GM12878 (cell line): Measurements from ENCODE around the gene KRTAP1-3. TPM values are rescaled to one million over a fixed set of nuclear protein-coding genes. Genes with fewer than 3 reads are reported as not detected.
"Not testable (repeated sequence)": the region's sequence is repeated elsewhere in the genome, so short reads cannot be mapped to it uniquely, and the experiment has no call there.

Source experiments
- ATAC-seq: fragments of 200-7000 bp; cut with Tn5 transposase; 3 replicates; pipeline ENCODE4 v1.9.1; 2020; ENCODE audit warnings: mild to moderate bottlenecking, moderate library complexity
- Bru-seq: library from RNA; stranded (reverse); fragments of 400-500 nt; gene quantifications from one replicate; lab custom pipeline; 2021; lab: Mats Ljungman, UMichigan
- BruChase-seq, 2 experiments: library from RNA; stranded (reverse); fragments of 400-500 nt; gene quantifications; one replicate each; lab custom pipeline; 2021; lab: Mats Ljungman, UMichigan
- BruUV-seq: library from RNA; stranded (reverse); fragments of 400-500 nt; replicated peaks from 2 replicates; lab custom pipeline; 2021; lab: Mats Ljungman, UMichigan
- CTCF ChIA-PET: fragments of 300-600 bp; sonication (Branson Sonifier 250); formaldehyde crosslinking; extraction: SDS; loops from one replicate; lab custom pipeline; 2021; ENCODE audit warnings: inconsistent platforms; lab: Yijun Ruan, JAX
- POLR2A ChIA-PET: fragments of 350-600 bp; formaldehyde crosslinking; extraction: SDS; loops from one replicate; lab custom pipeline; 2021; ENCODE audit warnings: inconsistent platforms; lab: Charles Lee
- RAD21 ChIA-PET: fragments of 300-600 bp; sonication (Branson Sonifier 250); formaldehyde crosslinking; loops from one replicate; lab custom pipeline; 2023; ENCODE audit warnings: antibody characterized with exemption; ENCODE audit not compliant: unreplicated experiment; lab: Charles Lee
- SMC1A ChIA-PET: fragments of 300-600 bp; sonication (Branson Sonifier 250); formaldehyde crosslinking; loops from one replicate; lab custom pipeline; 2023; ENCODE audit not compliant: unreplicated experiment, uncharacterized antibody; lab: Charles Lee
- DNase-seq: peaks from one replicate; pipeline ENCODE4 v3.0.0-alpha.2; 2011; ENCODE audit warnings: low read depth, low spot score
- FAIRE-seq: peaks from 3 replicates; lab custom pipeline; 2011; peaks lifted over from hg19 to GRCh38; lab: Jason Lieb, UNC
- H2AFZ ChIP-seq: 2 replicates; pipeline ENCODE4 v1.6.0; 2011; ENCODE audit warnings: low read depth, low read length, control low read depth; ENCODE audit not compliant: control insufficient read depth
- H3K27ac ChIP-seq: 2 replicates; pipeline ENCODE4 v1.5.1; 2011; ENCODE audit warnings: control low read depth; ENCODE audit not compliant: control insufficient read depth, insufficient read depth
- H3K27me3 ChIP-seq, 2 experiments: replicated peaks in 1 of 2; 2 replicates each; pipeline versions ENCODE4 v1.6.0 to v1.6.1; 2011; ENCODE audit warnings: low read length in 1 of 2; ENCODE audit not compliant: control insufficient read depth in 2 of 2, insufficient read depth in 2 of 2
- H3K36me3 ChIP-seq, 2 experiments: 2 replicates each; pipeline ENCODE4 v1.5.1; 2011; ENCODE audit warnings: low read length in 1 of 2; ENCODE audit not compliant: control insufficient read depth in 2 of 2, insufficient read depth in 2 of 2
- H3K4me1 ChIP-seq: 2 replicates; pipeline ENCODE4 v1.6.1; 2011; ENCODE audit warnings: mild to moderate bottlenecking, low read length, moderate library complexity, mixed read lengths; ENCODE audit not compliant: control insufficient read depth, insufficient read depth
- H3K4me2 ChIP-seq: 2 replicates; pipeline ENCODE4 v1.6.0; 2011; ENCODE audit warnings: control low read depth; ENCODE audit not compliant: control insufficient read depth, insufficient read depth
- H3K4me3 ChIP-seq: fragments of 200-600 bp; sonication (generic); 2 replicates; pipeline ENCODE4 v1.5.1; 2016
- H3K79me2 ChIP-seq: 2 replicates; pipeline ENCODE4 v1.6.0; 2011; ENCODE audit warnings: low read length; ENCODE audit not compliant: control insufficient read depth, insufficient read depth
- H3K9ac ChIP-seq: 2 replicates; pipeline ENCODE4 v1.8.0; 2011; ENCODE audit warnings: low read length, control low read depth, mixed read lengths; ENCODE audit not compliant: control insufficient read depth, insufficient read depth
- H3K9me3 ChIP-seq: replicated peaks from 3 replicates; pipeline ENCODE4 v1.5.1; 2011; ENCODE audit warnings: mild to moderate bottlenecking, low read length; ENCODE audit not compliant: control insufficient read depth, insufficient read depth
- H4K20me1 ChIP-seq: 2 replicates; pipeline ENCODE4 v1.6.0; 2011; ENCODE audit not compliant: control insufficient read depth, insufficient read depth
- WGBS: methylation state at CpG from one replicate; pipeline ENCODE4 v1.1.6; 2016; ENCODE audit warnings: low lambda C conversion rate; ENCODE audit not compliant: insufficient replicate concordance, insufficient coverage; ENCODE audit errors: missing lambda C conversion rate; 5-methylcytosine and 5-hydroxymethylcytosine counted together
- in situ Hi-C: fragments of 300-500 bp; cut with MboI; formaldehyde crosslinking; loops from 9 replicates; pipeline ENCODE4 v1.14.3; 2018; ENCODE audit warnings: mixed read lengths
- intact Hi-C: fragments of 100-400 bp; cut with micrococcal nuclease; formaldehyde crosslinking; loops from one replicate; pipeline ENCODE4 v1.14.2; 2022; ENCODE audit not compliant: unreplicated experiment
- long read RNA-seq, 2 experiments: library from polyadenylated mRNA; unstranded; transcript quantifications; one replicate each; pipeline ENCODE4 v2.0.0, GENCODE V29; 2019 to 2020
- polyA minus RNA-seq, 3 experiments: library from RNA; depleted of rRNA, polyadenylated mRNA; stranded (reverse); fragments of >200 nt; gene quantifications; 2 replicates each; pipeline ENCODE4 v1.2.3, GENCODE V29; 2011
- polyA plus RNA-seq, 11 experiments: library from polyadenylated mRNA; depleted of rRNA in 4 of 11; unstranded in 6 of 11; stranded (reverse) in 5 of 11; fragments of >200 nt; fragmentation: Nextera tagmentation in 4 of 11; fragmentation: Illumina TruSeq in 1 of 11; extraction: Ambion mirVana in 4 of 11; extraction: Trizol in 1 of 11; gene quantifications; 1 replicate in 1 of 11; 2 replicates in 10 of 11; pipeline versions ENCODE4 v1.2.1 to v1.2.3, GENCODE V29; 2011 to 2016; ENCODE audit warnings: inconsistent platforms in 2 of 11, missing spikeins in 2 of 11, low read depth in 1 of 11
- total RNA-seq, 4 experiments: library from RNA; depleted of rRNA in 3 of 4; stranded (reverse); fragments of >200 nt in 3 of 4; fragmentation: Illumina TruSeq in 1 of 4; extraction: Trizol in 1 of 4; gene quantifications; 2 replicates each; pipeline versions ENCODE4 v1.2.1 to v1.2.3, GENCODE V29; 2013 to 2021

KRTAP1-3 gene, protein sequence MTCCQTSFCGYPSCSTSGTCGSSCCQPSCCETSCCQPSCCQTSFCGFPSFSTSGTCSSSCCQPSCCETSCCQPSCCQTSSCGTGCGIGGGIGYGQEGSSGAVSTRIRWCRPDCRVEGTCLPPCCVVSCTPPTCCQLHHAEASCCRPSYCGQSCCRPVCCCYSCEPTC
- not detected in 2 replicates for total RNA-seq (2013; cell fraction: nucleolus; rRNA removed)
- total RNA-seq (2014; rRNA removed) (not detected in 2 replicates), total RNA-seq (2014; rRNA removed; fragmentation: Illumina TruSeq; extraction: Trizol) (not detected in 2 replicates), total RNA-seq (2021) (not detected in 2 replicates), polyA plus RNA-seq (2011; rRNA removed) (not detected in 2 replicates), polyA plus RNA-seq (2014; fragmentation: Illumina TruSeq; extraction: Trizol) (not detected in 2 replicates), polyA plus RNA-seq (2014; fragmentation: Nextera tagmentation; extraction: Ambion mirVana) (not detected), polyA plus RNA-seq (2014; rRNA removed) (not detected in 2 replicates), polyA plus RNA-seq (2016; fragmentation: Nextera tagmentation; extraction: Ambion mirVana) (not detected), polyA minus RNA-seq (2011; rRNA and poly(A)+ RNA removed) (not detected in 2 replicates), Bru-seq, nascent RNA (not detected), BruChase-seq, experiment 1, labeled RNA remaining after a 6-hour chase (not detected), BruChase-seq, experiment 2, labeled RNA remaining after a 2-hour chase (not detected)
- polyA plus RNA-seq (2011; ENCODE audit: low read depth): not detected
- polyA plus RNA-seq (2011; cell fraction: cytosol; rRNA removed): not detected in 2 replicates
- not detected in 2 replicates for polyA plus RNA-seq (2011; cell fraction: nucleus; rRNA removed)
- not detected in 2 replicates for polyA plus RNA-seq (2012)
- not detected in 2 replicates for polyA minus RNA-seq (2011; cell fraction: cytosol; rRNA and poly(A)+ RNA removed)
- polyA minus RNA-seq (2011; cell fraction: nucleus; rRNA and poly(A)+ RNA removed): not detected in 2 replicates
- long read RNA-seq, experiment 1: 0 reads
- long read RNA-seq, experiment 2: 0 reads

DNA sequence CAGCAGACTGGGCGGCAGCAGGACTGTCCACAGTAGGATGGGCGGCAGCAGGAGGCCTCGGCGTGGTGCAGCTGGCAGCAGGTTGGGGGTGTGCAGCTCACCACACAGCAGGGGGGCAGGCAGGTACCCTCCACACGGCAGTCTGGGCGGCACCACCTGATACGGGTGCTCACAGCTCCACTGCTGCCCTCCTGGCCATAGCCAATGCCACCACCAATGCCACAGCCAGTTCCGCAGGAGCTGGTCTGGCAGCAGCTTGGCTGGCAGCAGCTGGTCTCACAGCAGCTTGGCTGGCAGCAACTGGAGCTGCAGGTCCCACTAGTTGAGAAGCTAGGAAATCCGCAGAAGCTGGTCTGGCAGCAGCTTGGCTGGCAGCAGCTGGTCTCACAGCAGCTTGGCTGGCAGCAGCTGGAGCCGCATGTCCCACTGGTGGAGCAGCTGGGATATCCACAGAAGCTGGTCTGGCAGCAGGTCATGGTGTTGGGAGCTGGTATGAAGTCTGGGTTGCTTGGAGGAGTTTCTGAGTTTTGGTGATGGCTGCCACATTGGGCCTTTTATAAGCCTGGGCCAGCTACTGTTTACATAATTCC, at the start of gene KRTAP1-3:
Gene KRTAP1-3 (minus strand): TSS at position 529 of the 590 bp plus-strand sequence. CDS start 53 bp downstream, at position 476.
- H3K36me3 ChIP-seq, in situ Hi-C loops, H3K4me2 ChIP-seq, DNase-seq, CTCF ChIA-PET, intact Hi-C loops, H3K27me3 ChIP-seq, SMC1A ChIA-PET, H4K20me1 ChIP-seq, H3K4me1 ChIP-seq, H3K9me3 ChIP-seq, FAIRE-seq, H3K4me3 ChIP-seq, H3K9ac ChIP-seq, RAD21 ChIA-PET, BruUV-seq, H3K27ac ChIP-seq, H2AFZ ChIP-seq, POLR2A ChIA-PET, H3K79me2 ChIP-seq, ATAC-seq: not testable (repeated sequence)
- 38% methylated on average over 10 of the region's 10 CpGs for WGBS

GRCh38 chr17:41084100-41084856, 49.6 kb upstream of the KRTAP1-3 start, which contains the start of gene KRTAP4-7:
Gene KRTAP4-7 (plus strand): TSS chr17:41084150. CDS start chr17:41084207, 57 bp downstream.
- POLR2A ChIA-PET, SMC1A ChIA-PET, RAD21 ChIA-PET, H3K36me3 ChIP-seq, DNase-seq, CTCF ChIA-PET, intact Hi-C loops, H3K4me3 ChIP-seq, H3K27me3 ChIP-seq, H3K4me2 ChIP-seq, H3K4me1 ChIP-seq, BruUV-seq, H3K9me3 ChIP-seq, FAIRE-seq, H2AFZ ChIP-seq, H4K20me1 ChIP-seq, ATAC-seq, H3K27ac ChIP-seq, H3K79me2 ChIP-seq, in situ Hi-C loops, H3K9ac ChIP-seq: not testable (repeated sequence)
- 5% methylated on average over 9 of the region's 14 CpGs for WGBS

GRCh38 chr17:41083427-41083826, 48.8 kb upstream of the KRTAP1-3 start:
- in situ Hi-C loops, ATAC-seq, H3K79me2 ChIP-seq, H3K9ac ChIP-seq, H2AFZ ChIP-seq, CTCF ChIA-PET, intact Hi-C loops, H3K4me2 ChIP-seq, FAIRE-seq, SMC1A ChIA-PET, H3K27me3 ChIP-seq, H3K9me3 ChIP-seq, H3K4me3 ChIP-seq, POLR2A ChIA-PET, DNase-seq, H3K27ac ChIP-seq, H3K36me3 ChIP-seq, H3K4me1 ChIP-seq, BruUV-seq, H4K20me1 ChIP-seq, RAD21 ChIA-PET: not testable (repeated sequence)
- WGBS: 0% methylated on average over 1 of the region's 2 CpGs
